DMS 273 (cell line): ENCODE data around the gene MAP10.
"Not testable (repeated sequence)": the region's sequence is repeated elsewhere in the genome, so short reads cannot be mapped to it uniquely, and the experiment has no call there.

Experiments
- DNase-seq: peaks from one replicate; lab custom pipeline; 2025; ENCODE audit not compliant: unreplicated experiment; lab: John Stamatoyannopoulos, UW

The MAP10 gene, protein sequence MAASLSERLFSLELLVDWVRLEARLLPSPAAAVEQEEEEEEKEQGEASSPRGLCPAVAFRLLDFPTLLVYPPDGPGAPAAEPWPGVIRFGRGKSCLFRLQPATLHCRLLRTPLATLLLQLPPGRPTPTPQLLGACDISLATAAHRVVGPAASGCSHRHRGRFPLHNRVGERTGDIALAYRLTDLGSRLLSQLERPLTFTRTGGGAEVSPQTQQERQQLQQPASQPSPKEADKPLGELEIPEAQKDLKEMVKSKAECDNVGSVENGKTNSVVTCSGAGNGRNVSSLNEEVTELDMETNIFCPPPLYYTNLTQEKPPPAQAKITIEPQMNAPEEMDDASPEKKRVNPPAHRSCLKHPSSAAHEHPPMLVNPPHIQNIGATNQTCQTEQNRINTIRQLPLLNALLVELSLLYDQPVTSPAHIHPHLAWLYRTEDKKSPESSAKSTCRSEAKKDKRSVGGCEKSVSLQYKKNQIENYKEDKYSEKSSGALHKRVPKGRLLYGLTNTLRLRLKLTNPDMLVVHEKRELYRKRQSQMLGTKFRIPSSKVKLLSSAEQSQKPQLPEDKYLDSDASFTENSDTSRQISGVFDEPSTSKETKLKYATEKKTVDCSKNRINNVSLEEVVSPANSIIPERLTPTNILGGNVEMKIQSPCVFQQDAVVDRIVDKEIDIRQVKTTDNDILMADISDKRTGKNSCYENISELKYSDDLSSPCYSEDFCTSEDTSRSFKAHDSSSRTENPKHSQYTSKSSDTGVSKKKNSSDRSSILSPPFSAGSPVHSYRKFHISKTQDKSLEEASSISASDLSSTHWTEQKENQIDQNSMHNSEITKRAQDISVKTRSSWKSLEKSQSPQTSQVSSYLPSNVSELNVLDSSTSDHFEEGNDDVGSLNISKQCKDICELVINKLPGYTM

DNA sequence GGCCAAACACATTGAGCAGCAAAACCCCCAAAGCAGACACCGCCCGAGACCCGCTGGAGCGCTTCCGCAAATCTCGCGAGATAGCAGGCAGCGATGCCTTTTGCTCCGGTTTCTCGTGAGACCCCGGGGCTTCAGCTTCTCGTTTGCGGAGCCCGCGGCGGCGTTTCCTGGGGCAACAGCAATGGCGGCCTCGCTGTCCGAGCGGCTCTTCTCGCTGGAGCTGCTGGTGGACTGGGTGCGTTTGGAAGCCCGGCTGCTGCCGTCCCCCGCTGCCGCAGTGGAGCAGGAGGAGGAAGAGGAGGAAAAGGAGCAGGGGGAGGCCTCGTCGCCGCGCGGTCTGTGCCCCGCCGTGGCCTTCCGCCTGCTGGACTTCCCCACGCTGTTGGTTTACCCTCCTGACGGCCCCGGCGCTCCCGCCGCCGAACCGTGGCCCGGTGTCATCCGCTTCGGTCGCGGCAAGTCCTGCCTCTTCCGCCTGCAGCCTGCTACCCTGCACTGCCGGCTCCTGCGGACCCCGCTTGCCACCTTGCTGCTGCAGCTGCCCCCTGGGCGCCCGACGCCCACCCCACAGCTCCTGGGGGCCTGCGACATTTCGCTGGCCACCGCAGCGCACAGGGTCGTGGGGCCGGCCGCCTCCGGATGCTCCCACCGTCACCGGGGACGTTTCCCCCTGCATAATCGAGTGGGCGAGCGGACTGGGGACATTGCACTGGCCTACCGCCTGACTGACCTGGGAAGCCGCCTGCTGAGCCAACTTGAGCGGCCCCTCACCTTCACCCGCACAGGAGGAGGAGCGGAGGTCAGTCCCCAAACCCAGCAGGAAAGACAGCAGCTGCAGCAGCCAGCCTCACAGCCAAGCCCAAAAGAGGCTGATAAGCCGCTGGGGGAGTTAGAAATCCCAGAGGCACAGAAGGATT lies at the start of gene MAP10:
TSS of gene MAP10 (plus strand) at position 148 of the 917 bp plus-strand sequence. CDS start at position 182, 34 bp downstream.
- peak; percentile 94 for DNase-seq

GRCh38 chr1:232764458-232765251 lies 40.6 kb upstream of the MAP10 start:
- DNase-seq = peak; percentile 28

DNA sequence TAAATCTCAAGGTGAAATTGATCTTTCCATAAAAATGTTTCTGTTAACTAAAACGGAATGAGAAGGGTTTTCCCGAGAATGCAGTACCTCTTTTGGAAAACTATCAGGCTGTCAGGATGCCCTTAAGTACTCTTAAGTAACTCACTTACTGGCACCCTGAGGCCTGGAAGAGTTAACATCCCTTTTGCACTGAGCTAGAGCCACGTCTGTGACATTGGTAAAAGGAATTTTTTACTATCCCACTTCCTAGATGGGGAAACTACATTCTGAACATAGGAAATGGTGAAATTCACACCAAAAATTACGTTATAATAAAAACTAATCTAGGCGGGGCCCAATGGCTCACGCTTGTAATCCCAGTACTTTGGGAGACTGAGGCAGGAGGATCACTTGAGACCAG lies 39.7 kb upstream of the MAP10 start:
- peak; percentile 8 for DNase-seq

DNA sequence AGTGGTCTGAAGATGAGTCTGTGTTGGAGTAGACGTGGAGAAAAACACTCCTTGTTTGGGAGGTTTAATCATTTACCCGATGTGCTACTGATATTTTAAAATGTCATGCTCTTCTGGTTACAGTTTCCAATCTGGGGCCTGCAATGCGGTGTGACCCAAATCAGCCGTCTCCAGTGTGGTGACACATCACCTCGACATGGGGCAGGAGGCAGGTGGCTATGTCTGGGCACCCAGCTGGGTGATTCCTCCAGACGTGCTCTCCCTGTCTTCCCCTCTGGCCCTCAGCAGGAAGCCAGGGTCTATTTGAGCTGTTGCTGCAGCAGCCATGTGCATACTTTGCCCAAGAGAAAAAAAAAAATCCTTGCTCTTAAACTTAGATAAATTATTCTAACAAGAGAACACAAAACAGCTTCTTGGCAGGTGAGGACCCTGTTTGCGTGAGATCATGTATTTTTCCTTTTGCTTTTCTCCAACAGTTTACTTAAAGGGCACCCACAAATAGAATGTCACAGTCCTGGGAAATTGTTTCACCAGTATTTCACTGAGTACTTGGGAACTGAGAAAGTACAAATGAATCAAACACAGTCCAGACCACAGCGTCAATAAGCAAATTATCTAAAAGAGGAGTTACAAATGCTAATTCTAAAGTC lies 38.9 kb upstream of the MAP10 start:
- peak; percentile 34 for DNase-seq

DNA sequence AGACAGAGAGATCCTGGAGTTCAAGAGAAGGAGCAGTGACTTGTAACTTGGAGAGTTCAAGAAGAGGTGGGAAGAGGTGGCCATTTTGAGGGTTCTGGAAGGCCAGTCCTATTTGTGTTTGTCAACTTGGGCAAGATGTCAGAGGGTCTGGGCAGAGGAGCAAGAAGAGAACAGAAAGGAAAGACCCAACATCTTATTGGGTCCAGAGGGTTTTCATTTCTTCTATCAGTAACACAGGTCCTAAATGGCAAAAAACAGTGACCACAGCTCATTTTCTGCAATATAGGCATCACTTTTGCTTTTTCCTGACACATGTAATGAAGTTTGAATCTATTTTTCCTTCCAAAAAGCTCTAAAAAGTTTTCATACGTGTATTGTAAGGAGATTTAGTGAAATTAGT lies 38.3 kb upstream of the MAP10 start:
- no peak for DNase-seq

DNA sequence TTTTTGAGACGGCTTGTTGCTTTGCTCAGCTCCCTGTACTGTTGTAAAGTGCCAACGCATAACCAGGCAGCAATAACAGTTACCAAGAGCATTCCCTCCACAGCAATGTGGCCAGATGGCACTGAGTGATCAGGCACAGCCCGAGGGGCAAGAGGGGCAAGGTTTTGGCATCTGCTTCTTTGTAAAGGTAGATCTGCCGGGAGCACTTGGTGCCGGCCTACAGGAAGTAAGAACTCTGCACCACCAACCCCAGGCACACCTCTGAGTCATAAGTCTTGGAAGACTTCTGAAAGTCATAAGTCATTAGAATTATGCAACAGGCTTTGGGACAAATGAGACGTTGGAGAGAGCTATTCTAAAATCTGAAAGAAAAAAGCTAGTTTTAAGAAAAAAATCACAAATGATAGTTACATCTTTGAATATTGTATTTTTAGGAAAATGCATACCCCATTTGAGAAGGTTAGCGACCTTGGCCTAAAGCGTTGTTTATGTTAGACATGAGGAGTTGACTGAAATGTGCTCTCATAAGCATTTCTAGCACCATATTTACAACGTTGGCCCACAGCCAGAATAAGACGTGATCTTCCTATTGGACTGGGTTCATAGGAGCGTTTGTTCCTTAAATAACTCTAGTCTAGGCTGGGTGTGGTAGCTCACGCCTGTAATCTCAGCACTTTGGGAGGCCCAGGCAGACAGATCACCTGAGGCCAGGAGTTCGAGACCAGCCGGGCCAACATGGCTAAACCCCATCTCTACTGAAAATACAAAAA lies 37.7 kb upstream of the MAP10 start:
- DNase-seq = peak; percentile 90

DNA sequence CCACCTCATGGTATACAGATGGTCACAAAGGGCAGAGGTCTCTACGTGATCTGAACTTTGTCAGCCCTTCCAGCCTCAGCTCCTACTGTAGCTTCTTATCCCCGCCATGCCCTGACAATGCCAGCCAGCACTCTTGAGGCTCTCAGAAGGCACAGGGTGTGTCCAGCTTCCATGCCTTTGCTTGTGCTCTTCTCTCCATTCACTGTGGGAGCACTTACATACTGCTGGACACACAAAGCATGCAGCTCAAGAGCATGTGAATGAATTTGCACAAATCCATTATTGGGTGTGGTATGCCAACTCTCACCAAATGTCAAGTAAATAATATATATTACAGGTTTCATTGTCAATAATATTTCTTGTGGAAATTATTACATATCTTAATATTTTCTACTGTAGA lies 36.4 kb upstream of the MAP10 start:
- DNase-seq = peak; percentile 24

GRCh38 chr1:232769733-232770132 lies 35.5 kb upstream of the MAP10 start:
- peak; percentile 27 for DNase-seq

DNA sequence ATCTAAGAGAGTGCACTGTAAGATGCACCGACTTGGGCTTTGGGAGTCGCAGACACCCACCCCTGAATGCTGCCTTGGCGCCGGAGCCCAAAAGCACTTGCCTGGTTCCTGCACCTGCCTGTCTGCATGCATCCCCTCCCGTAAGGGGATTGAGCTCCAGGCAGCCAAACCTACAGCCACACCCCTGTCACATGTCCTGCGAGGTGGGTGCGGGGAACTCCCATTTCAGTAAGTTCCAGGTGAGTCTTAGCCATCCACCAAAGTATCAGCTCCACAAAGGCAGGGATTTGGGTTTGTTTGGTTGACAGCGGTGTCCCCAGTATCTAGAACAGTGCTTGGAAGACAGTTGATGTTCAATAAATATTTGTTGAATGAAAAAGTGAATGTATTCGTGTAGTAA lies 31.5 kb upstream of the MAP10 start:
- no peak for DNase-seq

DNA sequence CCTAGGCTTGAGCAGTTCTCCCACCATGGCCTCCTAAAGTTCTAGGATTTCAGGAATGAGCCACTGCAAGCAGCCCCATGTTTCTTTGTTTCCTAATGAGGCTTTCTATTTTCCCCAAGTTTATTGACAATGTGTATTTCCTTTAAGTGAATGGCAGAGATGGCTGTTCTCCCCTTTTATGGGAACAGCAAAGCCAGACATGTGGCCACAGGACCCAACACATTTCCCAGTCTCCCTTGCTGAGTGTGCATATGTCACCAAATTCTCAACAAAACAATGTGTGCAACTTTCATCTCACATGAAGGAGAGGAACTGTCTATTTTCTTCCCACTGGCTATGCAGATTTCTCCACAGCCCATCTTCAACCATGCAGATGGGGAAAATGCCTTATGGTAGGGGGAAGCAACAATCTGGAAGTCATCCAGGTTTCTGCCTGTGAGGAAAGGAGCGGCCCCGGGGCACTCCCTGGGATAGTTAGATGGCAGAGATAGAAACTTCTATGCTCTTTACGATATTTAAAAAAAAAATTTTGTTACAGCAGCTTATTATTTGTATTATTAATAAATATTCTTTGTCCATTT lies 28.6 kb upstream of the MAP10 start:
- DNase-seq = peak; percentile 85

DNA sequence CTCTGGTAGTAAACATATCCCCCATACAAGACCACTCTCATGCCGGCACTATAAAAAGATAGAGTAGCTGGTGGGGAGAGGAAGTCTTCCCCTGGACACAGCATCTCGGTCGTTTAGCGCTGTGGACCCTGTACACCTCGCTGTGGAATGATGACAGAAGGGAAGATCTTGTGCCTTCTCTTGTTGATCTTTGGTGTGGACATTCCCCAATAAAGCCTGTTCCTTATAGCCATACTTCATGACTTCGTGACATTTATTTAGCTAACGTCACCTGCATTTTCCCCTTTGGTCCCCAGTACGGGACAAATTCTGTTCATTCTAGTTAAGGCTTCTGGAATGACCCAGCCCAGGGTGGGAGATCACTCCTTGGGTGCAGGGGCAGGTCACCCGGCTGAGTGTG lies 24.9 kb upstream of the MAP10 start:
- no peak for DNase-seq

GRCh38 chr1:232784794-232785193 lies 20.4 kb upstream of the MAP10 start:
- DNase-seq = no peak

GRCh38 chr1:232785630-232786029 lies 19.6 kb upstream of the MAP10 start:
- DNase-seq = not testable (repeated sequence)

- DNase-seq = no peak
These were observed 18.3 kb upstream of the MAP10 start for GRCh38 chr1:232786845-232787455.

- DNase-seq = no peak
These were observed 16.9 kb upstream of the MAP10 start for GRCh38 chr1:232788235-232788872.

- DNase-seq = no peak
These were observed 15.6 kb upstream of the MAP10 start for GRCh38 chr1:232789651-232790050.

- no peak for DNase-seq
These were observed 12.3 kb upstream of the MAP10 start for GRCh38 chr1:232792949-232793348.

- DNase-seq = peak; percentile 31
These were observed 11.3 kb upstream of the MAP10 start for GRCh38 chr1:232793944-232794343.
